Measurements from ENCODE around the gene HOXD4. TPM values are rescaled to one million over a fixed set of nuclear protein-coding genes. Genes with fewer than 3 reads are reported as not detected.
A peak's percentile ranks its signal among the peaks of the same experiment; 100 is the strongest.

Gene HOXD4
- total and polyA plus RNA-seq, 4 donors: 0.12 to 1.1 (median 0.48) TPM

GRCh38 chr2:176118601-176119339 is 32.6 kb upstream of the HOXD4 start:
- Histone ChIP-seq H3K9me3 (ENCODE audit: control insufficient read depth in 4 of 4, insufficient read depth in 3 of 4, low read length in 3 of 4) (peaks cover 0 to 13% (median 0%) of the 10 kb centered on the region in 4 donors), H3K4me3 (no peak overlapping the region), H3K27ac (ENCODE audit: low read depth in 1 of 2, low read length in 1 of 2) (no peak overlapping the region), H3K27me3 (ENCODE audit: control insufficient read depth in 3 of 3, insufficient read depth in 3 of 3, low read length in 2 of 3) (peaks cover 28 to 89% (median 89%) of the 10 kb centered on the region in 3 donors), H3K9ac (ENCODE audit: insufficient read depth in 1 of 2, low read length in 2 of 2) (no peak overlapping the region), H3K4me1 (ENCODE audit: control insufficient read depth in 5 of 5, insufficient read depth in 5 of 5, low read length in 5 of 5) (peaks cover 0 to 11% (median 3%) of the 10 kb centered on the region in 5 donors), H3K36me3 (ENCODE audit: control insufficient read depth in 4 of 4, insufficient read depth in 4 of 4, low read length in 4 of 4) (no peaks in the 10 kb centered on the region)
- whole genome bisulfite sequencing, 2 donors: 11% methylated on average over 24 of the region's 24 CpGs
- TF ChIP-seq CTCF (IDR thresholded peaks at IDR 0.05; ENCODE audit: control extremely low read depth, extremely low read depth): no peak
- no peak for ATAC-seq (ENCODE audit: insufficient read depth, low FRiP score)
- DNase-seq: peak in 1 of 3 donors; percentile 41

GRCh38 chr2:176120364-176121189 is 30.8 kb upstream of the HOXD4 start:
- peaks cover 0 to 11% (median 3%) of the 10 kb centered on the region in 5 donors for H3K4me1 ChIP-seq (ENCODE audit: control insufficient read depth in 5 of 5, insufficient read depth in 5 of 5, low read length in 5 of 5)
- no peak overlapping the region for H3K27ac ChIP-seq (ENCODE audit: low read depth in 1 of 2, low read length in 1 of 2)

GRCh38 chr2:176121190-176122051 is 29.9 kb upstream of the HOXD4 start:
- no peak for DNase-seq
- Histone ChIP-seq H3K9me3 (ENCODE audit: control insufficient read depth in 4 of 4, insufficient read depth in 3 of 4, low read length in 3 of 4) (peaks cover 0 to 11% (median 0%) of the 10 kb centered on the region in 4 donors), H3K9ac (ENCODE audit: insufficient read depth in 1 of 2, low read length in 2 of 2) (no peak overlapping the region), H3K27me3 (ENCODE audit: control insufficient read depth in 3 of 3, insufficient read depth in 3 of 3, low read length in 2 of 3) (peaks cover 38 to 90% (median 89%) of the 10 kb centered on the region in 3 donors), H3K4me1 (ENCODE audit: control insufficient read depth in 5 of 5, insufficient read depth in 5 of 5, low read length in 5 of 5) (peaks cover 0 to 11% (median 3%) of the 10 kb centered on the region in 5 donors), H3K36me3 (ENCODE audit: control insufficient read depth in 4 of 4, insufficient read depth in 4 of 4, low read length in 4 of 4) (no peaks in the 10 kb centered on the region), H3K4me3 (no peak overlapping the region), H3K27ac (ENCODE audit: low read depth in 1 of 2, low read length in 1 of 2) (no peak overlapping the region)
- TF ChIP-seq CTCF (IDR thresholded peaks at IDR 0.05; ENCODE audit: control extremely low read depth, extremely low read depth): no peak
- ATAC-seq (ENCODE audit: insufficient read depth, low FRiP score): no peak
- WGBS, 2 donors: 8 to 12% methylated on average over 52 to 53 of the region's 53 CpGs

More at GRCh38 chr2:176120364-176121189, 30.8 kb upstream of the HOXD4 start:
- DNase-seq: no peak
- H3K4me3 ChIP-seq: no peak overlapping the region
- no peak for TF ChIP-seq CTCF (IDR thresholded peaks at IDR 0.05; ENCODE audit: control extremely low read depth, extremely low read depth)
- H3K9me3 ChIP-seq (ENCODE audit: control insufficient read depth in 4 of 4, insufficient read depth in 3 of 4, low read length in 3 of 4): peaks cover 0 to 11% (median 0%) of the 10 kb centered on the region in 4 donors
- H3K36me3 ChIP-seq (ENCODE audit: control insufficient read depth in 4 of 4, insufficient read depth in 4 of 4, low read length in 4 of 4): no peaks in the 10 kb centered on the region
- 16 to 17% methylated on average over 13 of the region's 13 CpGs for WGBS, 2 donors
- no peak for ATAC-seq (ENCODE audit: insufficient read depth, low FRiP score)
- H3K9ac ChIP-seq (ENCODE audit: insufficient read depth in 1 of 2, low read length in 2 of 2): no peak overlapping the region
- H3K27me3 ChIP-seq (ENCODE audit: control insufficient read depth in 3 of 3, insufficient read depth in 3 of 3, low read length in 2 of 3): peaks cover 38 to 89% (median 89%) of the 10 kb centered on the region in 3 donors
